ENCODE data around the gene BDNF.

GRCh38 chr11:27635567-27636037 lies 64.7 kb downstream of the BDNF start:
- TF ChIP-seq SMAD3 (CRISPR knock-in tag; IDR thresholded peaks at IDR 0.05; ENCODE audit: borderline replicate concordance) (no peak), CTCF (IDR thresholded peaks at IDR 0.05) (no peak), CDX4 (CRISPR knock-in tag; IDR thresholded peaks at IDR 0.05; ENCODE audit: borderline replicate concordance) (no peak), E2F4 (CRISPR knock-in tag; IDR thresholded peaks at IDR 0.05; ENCODE audit: borderline replicate concordance, low read depth) (no peak), FOXJ3 (CRISPR knock-in tag; IDR thresholded peaks at IDR 0.05; ENCODE audit: borderline replicate concordance) (no peak), CBFB (CRISPR knock-in tag; IDR thresholded peaks at IDR 0.05; ENCODE audit: low read depth) (no peak), SP1 (CRISPR knock-in tag; conservative IDR thresholded peaks at IDR 0.05) (no peak), ZSCAN18 (CRISPR knock-in tag; IDR thresholded peaks at IDR 0.05) (no peak)
- TF ChIP-seq, protein P1, sequence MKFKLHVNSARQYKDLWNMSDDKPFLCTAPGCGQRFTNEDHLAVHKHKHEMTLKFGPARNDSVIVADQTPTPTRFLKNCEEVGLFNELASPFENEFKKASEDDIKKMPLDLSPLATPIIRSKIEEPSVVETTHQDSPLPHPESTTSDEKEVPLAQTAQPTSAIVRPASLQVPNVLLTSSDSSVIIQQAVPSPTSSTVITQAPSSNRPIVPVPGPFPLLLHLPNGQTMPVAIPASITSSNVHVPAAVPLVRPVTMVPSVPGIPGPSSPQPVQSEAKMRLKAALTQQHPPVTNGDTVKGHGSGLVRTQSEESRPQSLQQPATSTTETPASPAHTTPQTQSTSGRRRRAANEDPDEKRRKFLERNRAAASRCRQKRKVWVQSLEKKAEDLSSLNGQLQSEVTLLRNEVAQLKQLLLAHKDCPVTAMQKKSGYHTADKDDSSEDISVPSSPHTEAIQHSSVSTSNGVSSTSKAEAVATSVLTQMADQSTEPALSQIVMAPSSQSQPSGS (CRISPR knock-in tag; IDR thresholded peaks at IDR 0.05; ENCODE audit: borderline replicate concordance, low read depth), result no peak
- TF ChIP-seq, protein P2, sequence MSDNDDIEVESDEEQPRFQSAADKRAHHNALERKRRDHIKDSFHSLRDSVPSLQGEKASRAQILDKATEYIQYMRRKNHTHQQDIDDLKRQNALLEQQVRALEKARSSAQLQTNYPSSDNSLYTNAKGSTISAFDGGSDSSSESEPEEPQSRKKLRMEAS (CRISPR knock-in tag; IDR thresholded peaks at IDR 0.05), result no peak
- TF ChIP-seq, protein P3, sequence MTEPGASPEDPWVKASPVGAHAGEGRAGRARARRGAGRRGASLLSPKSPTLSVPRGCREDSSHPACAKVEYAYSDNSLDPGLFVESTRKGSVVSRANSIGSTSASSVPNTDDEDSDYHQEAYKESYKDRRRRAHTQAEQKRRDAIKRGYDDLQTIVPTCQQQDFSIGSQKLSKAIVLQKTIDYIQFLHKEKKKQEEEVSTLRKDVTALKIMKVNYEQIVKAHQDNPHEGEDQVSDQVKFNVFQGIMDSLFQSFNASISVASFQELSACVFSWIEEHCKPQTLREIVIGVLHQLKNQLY (CRISPR knock-in tag; IDR thresholded peaks at IDR 0.05), result no peak
- TF ChIP-seq, protein P4, sequence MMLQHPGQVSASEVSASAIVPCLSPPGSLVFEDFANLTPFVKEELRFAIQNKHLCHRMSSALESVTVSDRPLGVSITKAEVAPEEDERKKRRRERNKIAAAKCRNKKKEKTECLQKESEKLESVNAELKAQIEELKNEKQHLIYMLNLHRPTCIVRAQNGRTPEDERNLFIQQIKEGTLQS (CRISPR knock-in tag; conservative IDR thresholded peaks at IDR 0.05), result no peak
- TF ChIP-seq, protein P5, sequence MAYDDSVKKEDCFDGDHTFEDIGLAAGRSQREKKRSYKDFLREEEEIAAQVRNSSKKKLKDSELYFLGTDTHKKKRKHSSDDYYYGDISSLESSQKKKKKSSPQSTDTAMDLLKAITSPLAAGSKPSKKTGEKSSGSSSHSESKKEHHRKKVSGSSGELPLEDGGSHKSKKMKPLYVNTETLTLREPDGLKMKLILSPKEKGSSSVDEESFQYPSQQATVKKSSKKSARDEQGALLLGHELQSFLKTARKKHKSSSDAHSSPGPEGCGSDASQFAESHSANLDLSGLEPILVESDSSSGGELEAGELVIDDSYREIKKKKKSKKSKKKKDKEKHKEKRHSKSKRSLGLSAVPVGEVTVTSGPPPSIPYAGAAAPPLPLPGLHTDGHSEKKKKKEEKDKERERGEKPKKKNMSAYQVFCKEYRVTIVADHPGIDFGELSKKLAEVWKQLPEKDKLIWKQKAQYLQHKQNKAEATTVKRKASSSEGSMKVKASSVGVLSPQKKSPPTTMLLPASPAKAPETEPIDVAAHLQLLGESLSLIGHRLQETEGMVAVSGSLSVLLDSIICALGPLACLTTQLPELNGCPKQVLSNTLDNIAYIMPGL (CRISPR knock-in tag; IDR thresholded peaks at IDR 0.05), result no peak
